Panc1 (cell line): ENCODE results near the gene HEYL.

Source experiments
- CTCF ChIP-seq: fragments of 450-650 bp; IDR thresholded peaks from 2 replicates; pipeline ENCODE4 v1.5.1; 2017; ENCODE audit warnings: mild to moderate bottlenecking
- POLR2AphosphoS5 ChIP-seq: IDR thresholded peaks from 2 replicates; pipeline ENCODE4 v1.6.1; 2012; ENCODE audit warnings: mild to moderate bottlenecking, low read depth, low read length, moderate library complexity
- REST ChIP-seq, 2 experiments: IDR thresholded peaks; 2 replicates each; pipeline ENCODE4 v1.6.1; 2011 to 2012; ENCODE audit warnings: low read depth in 2 of 2, control low read depth in 1 of 2, low read length in 1 of 2, mild to moderate bottlenecking in 1 of 2, moderate library complexity in 1 of 2; ENCODE audit not compliant: insufficient read depth in 1 of 2
- SIN3A ChIP-seq: IDR thresholded peaks from 2 replicates; pipeline ENCODE4 v1.6.1; 2012; ENCODE audit warnings: low read depth, mild to moderate bottlenecking, low read length, moderate library complexity, borderline replicate concordance; ENCODE audit not compliant: insufficient read depth
- TCF7L2 ChIP-seq: IDR thresholded peaks from 2 replicates; pipeline ENCODE4 v1.6.1; 2011; ENCODE audit warnings: mild to moderate bottlenecking, low read depth, low read length, inconsistent platforms

- TF ChIP-seq POLR2AphosphoS5: no peak
- TF ChIP-seq CTCF: no peak
- TF ChIP-seq REST (IDR thresholded peaks at IDR 0.05; ENCODE audit: insufficient read depth in 1 of 2, low read depth in 2 of 2, low read length in 1 of 2): no peak
- no peak for TF ChIP-seq TCF7L2
- no peak for TF ChIP-seq SIN3A
Observed at GRCh38 chr1:39654291-39654690, 14.8 kb upstream of the HEYL start.
